ENCODE measurements around the gene NFKB1. TPM values are rescaled to one million over a fixed set of nuclear protein-coding genes. Genes with fewer than 3 reads are reported as not detected.

The NFKB1 gene
- total RNA-seq, 1 experiment from 2014 or later, result 35.6 TPM

- Mint-ChIP-seq H3K4me3 (ENCODE audit: low read depth, unreplicated experiment) (no peak overlapping the region), H3K4me1 (ENCODE audit: low read depth, unreplicated experiment) (no peaks in the 10 kb centered on the region), H3K27me3 (ENCODE audit: unreplicated experiment) (no peaks in the 10 kb centered on the region), H3K27ac (ENCODE audit: unreplicated experiment) (no peak overlapping the region), H3K9me3 (ENCODE audit: low read depth, unreplicated experiment) (no peaks in the 10 kb centered on the region), H3K36me3 (ENCODE audit: insufficient read depth, unreplicated experiment) (no peaks in the 10 kb centered on the region)
- BruUV-seq (replicated peaks), result no TSS peak
- TF ChIP-seq, protein P1, sequence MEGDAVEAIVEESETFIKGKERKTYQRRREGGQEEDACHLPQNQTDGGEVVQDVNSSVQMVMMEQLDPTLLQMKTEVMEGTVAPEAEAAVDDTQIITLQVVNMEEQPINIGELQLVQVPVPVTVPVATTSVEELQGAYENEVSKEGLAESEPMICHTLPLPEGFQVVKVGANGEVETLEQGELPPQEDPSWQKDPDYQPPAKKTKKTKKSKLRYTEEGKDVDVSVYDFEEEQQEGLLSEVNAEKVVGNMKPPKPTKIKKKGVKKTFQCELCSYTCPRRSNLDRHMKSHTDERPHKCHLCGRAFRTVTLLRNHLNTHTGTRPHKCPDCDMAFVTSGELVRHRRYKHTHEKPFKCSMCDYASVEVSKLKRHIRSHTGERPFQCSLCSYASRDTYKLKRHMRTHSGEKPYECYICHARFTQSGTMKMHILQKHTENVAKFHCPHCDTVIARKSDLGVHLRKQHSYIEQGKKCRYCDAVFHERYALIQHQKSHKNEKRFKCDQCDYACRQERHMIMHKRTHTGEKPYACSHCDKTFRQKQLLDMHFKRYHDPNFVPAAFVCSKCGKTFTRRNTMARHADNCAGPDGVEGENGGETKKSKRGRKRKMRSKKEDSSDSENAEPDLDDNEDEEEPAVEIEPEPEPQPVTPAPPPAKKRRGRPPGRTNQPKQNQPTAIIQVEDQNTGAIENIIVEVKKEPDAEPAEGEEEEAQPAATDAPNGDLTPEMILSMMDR (IDR thresholded peaks at IDR 0.05; ENCODE audit: unreplicated experiment), result no peak
- no peak for DNase-seq
- CTCF ChIA-PET, result no interaction called here
- intact Hi-C loops (cut with micrococcal nuclease; ENCODE audit: unreplicated experiment), result no loop called here
Observed at GRCh38 chr4:102592256-102592655, 91.1 kb downstream of the NFKB1 start.

DNA sequence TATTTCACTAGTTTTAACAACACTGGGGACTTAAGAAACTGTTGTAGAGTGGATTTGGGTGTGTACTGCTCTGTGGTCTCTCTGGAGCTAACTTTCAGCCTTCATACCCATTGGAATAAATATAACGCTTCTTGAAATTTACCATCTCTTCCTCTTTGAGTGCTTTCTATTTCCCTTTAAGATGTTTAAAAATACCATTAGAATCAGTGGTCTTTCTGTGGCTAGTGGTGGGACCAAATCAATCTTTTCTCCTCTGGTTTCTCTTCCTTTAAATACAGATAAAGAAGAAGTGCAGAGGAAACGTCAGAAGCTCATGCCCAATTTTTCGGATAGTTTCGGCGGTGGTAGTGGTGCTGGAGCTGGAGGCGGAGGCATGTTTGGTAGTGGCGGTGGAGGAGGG lies 92.0 kb downstream of the NFKB1 start:
- BruUV-seq (replicated peaks), result no TSS peak
- TF ChIP-seq, protein P1 (IDR thresholded peaks at IDR 0.05; ENCODE audit: unreplicated experiment), result no peak
- intact Hi-C loops (cut with micrococcal nuclease; ENCODE audit: unreplicated experiment), result no loop called here
- Mint-ChIP-seq H3K9me3 (ENCODE audit: low read depth, unreplicated experiment) (no peaks in the 10 kb centered on the region), H3K27me3 (ENCODE audit: unreplicated experiment) (no peaks in the 10 kb centered on the region), H3K36me3 (ENCODE audit: insufficient read depth, unreplicated experiment) (no peaks in the 10 kb centered on the region), H3K27ac (ENCODE audit: unreplicated experiment) (no peak overlapping the region), H3K4me3 (ENCODE audit: low read depth, unreplicated experiment) (no peak overlapping the region), H3K4me1 (ENCODE audit: low read depth, unreplicated experiment) (no peaks in the 10 kb centered on the region)
- CTCF ChIA-PET, result no interaction called here
- no peak for DNase-seq

DNA sequence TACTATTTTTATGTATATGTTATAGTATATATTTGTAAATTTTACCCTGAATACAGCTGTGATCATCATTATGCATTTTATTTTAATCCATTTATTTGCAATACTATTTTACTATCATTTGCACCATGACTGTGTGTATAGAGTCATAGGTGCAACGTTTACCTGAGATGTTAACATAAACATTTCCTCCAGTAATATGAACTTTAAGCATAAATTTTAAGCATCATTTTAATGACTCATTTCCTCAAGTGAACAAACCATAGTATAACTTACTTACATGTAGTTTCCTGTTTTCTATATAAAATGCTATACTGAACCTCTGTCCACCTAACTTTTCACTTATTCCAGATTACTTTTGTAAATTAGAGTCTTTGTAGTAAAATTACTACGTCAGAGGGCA lies 92.8 kb downstream of the NFKB1 start:
- intact Hi-C loops (cut with micrococcal nuclease; ENCODE audit: unreplicated experiment), result no loop called here
- BruUV-seq (replicated peaks), result no TSS peak
- H3K4me3 Mint-ChIP-seq (ENCODE audit: low read depth, unreplicated experiment), result no peak overlapping the region
- no peak for DNase-seq
- TF ChIP-seq, protein P1 (IDR thresholded peaks at IDR 0.05; ENCODE audit: unreplicated experiment), result no peak
- H3K27ac Mint-ChIP-seq (ENCODE audit: unreplicated experiment), result no peak overlapping the region
- no peaks in the 10 kb centered on the region for H3K9me3 Mint-ChIP-seq (ENCODE audit: low read depth, unreplicated experiment)
- H3K27me3 Mint-ChIP-seq (ENCODE audit: unreplicated experiment), result no peaks in the 10 kb centered on the region
- CTCF ChIA-PET, result no interaction called here
- no peaks in the 10 kb centered on the region for H3K36me3 Mint-ChIP-seq (ENCODE audit: insufficient read depth, unreplicated experiment)
- no peaks in the 10 kb centered on the region for H3K4me1 Mint-ChIP-seq (ENCODE audit: low read depth, unreplicated experiment)

- no peaks in the 10 kb centered on the region for H3K9me3 Mint-ChIP-seq (ENCODE audit: low read depth, unreplicated experiment)
- H3K27me3 Mint-ChIP-seq (ENCODE audit: unreplicated experiment), result no peaks in the 10 kb centered on the region
- CTCF ChIA-PET, result no interaction called here
- TF ChIP-seq, protein P1 (IDR thresholded peaks at IDR 0.05; ENCODE audit: unreplicated experiment), result no peak
- intact Hi-C loops (cut with micrococcal nuclease; ENCODE audit: unreplicated experiment), result no loop called here
- BruUV-seq (replicated peaks), result no TSS peak
- no peaks in the 10 kb centered on the region for H3K4me1 Mint-ChIP-seq (ENCODE audit: low read depth, unreplicated experiment)
- H3K4me3 Mint-ChIP-seq (ENCODE audit: low read depth, unreplicated experiment), result no peak overlapping the region
- no peak for DNase-seq
- peaks cover 5% of the 10 kb centered on the region for H3K36me3 Mint-ChIP-seq (ENCODE audit: insufficient read depth, unreplicated experiment)
- H3K27ac Mint-ChIP-seq (ENCODE audit: unreplicated experiment), result no peak overlapping the region
Observed at GRCh38 chr4:102596532-102596931, 95.4 kb downstream of the NFKB1 start.
